H1 (cell line): ENCODE measurements around the gene MEIS2.

Source experiments
- BRCA1 ChIP-seq: IDR thresholded peaks from 2 replicates; pipeline ENCODE4 v1.6.1; 2012; ENCODE audit warnings: low read depth, low read length, improper control_type of control experiment
- CHD2 ChIP-seq: IDR thresholded peaks from 2 replicates; pipeline ENCODE4 v1.6.1; 2012; ENCODE audit warnings: low read length, improper control_type of control experiment
- CREB1 ChIP-seq: IDR thresholded peaks from 2 replicates; pipeline ENCODE4 v1.6.1; 2012; ENCODE audit warnings: inconsistent platforms
- MAX ChIP-seq: IDR thresholded peaks from 2 replicates; pipeline ENCODE4 v1.6.1; 2012; ENCODE audit warnings: inconsistent platforms
- POLR2A ChIP-seq, 2 experiments: IDR thresholded peaks; 1 replicate in 1 of 2; 2 replicates in 1 of 2; pipeline ENCODE4 v1.6.1; 2011; ENCODE audit warnings: low read depth in 2 of 2, low read length in 2 of 2, mild to moderate bottlenecking in 2 of 2; ENCODE audit errors: control extremely low read depth in 1 of 2
- SRF ChIP-seq: IDR thresholded peaks from 2 replicates; pipeline ENCODE4 v1.6.1; 2011; ENCODE audit warnings: mild to moderate bottlenecking, low read depth, low read length, moderate library complexity
- YY1 ChIP-seq: IDR thresholded peaks from 2 replicates; pipeline ENCODE4 v1.6.1; 2011; ENCODE audit warnings: low read depth, mild to moderate bottlenecking, low read length

GRCh38 chr15:37094915-37095711, 5.2 kb downstream of the MEIS2 start:
- TF ChIP-seq YY1 (peak; percentile 41; the same call in 1 of the 2 replicates), POLR2A (IDR thresholded peaks at IDR 0.05; ENCODE audit: control extremely low read depth in 1 of 2, low read depth in 2 of 2, low read length in 2 of 2) (no peak), MAX (peak; percentile 46; the same call in 1 of the 2 replicates), BRCA1 (no peak), CHD2 (no peak), SRF (no peak), CREB1 (no peak)
